CD4-positive, CD25-positive, alpha-beta regulatory T cell (primary cell): ENCODE measurements around the gene CRELD2. TPM values are rescaled to one million over a fixed set of nuclear protein-coding genes. Genes with fewer than 3 reads are reported as not detected.

Source experiments
- ATAC-seq, 2 donors: fragments of 150-1000 bp; cut with Tn5 transposase; one replicate each; pipeline ENCODE4 v1.10.0; 2021; ENCODE audit warnings: low read depth in 2 of 2, moderate number of reproducible peaks in 2 of 2, moderate library complexity in 1 of 2
- DNase-seq, 3 donors: peaks; one replicate each; pipeline versions ENCODE4 v3.0.0 to v3.0.0-alpha.2; 2012 to 2022; ENCODE audit warnings: mixed read lengths in 1 of 3
- H3K27ac ChIP-seq: one replicate; pipeline ENCODE4 v1.7.0; 2013; ENCODE audit warnings: mild to moderate bottlenecking, low read length; ENCODE audit not compliant: insufficient read depth, poor library complexity, severe bottlenecking
- H3K27me3 ChIP-seq: one replicate; pipeline ENCODE4 v1.7.0; 2013; ENCODE audit warnings: low read length; ENCODE audit not compliant: control insufficient read depth, insufficient read depth
- H3K36me3 ChIP-seq: one replicate; pipeline ENCODE4 v1.7.0; 2013; ENCODE audit warnings: mild to moderate bottlenecking, low read length, moderate library complexity; ENCODE audit not compliant: control insufficient read depth, insufficient read depth
- H3K4me1 ChIP-seq: 2 replicates; pipeline ENCODE4 v1.7.0; 2013; ENCODE audit warnings: mild to moderate bottlenecking, low read length; ENCODE audit not compliant: insufficient read depth, control insufficient read depth, poor library complexity, severe bottlenecking
- H3K4me3 ChIP-seq: one replicate; pipeline ENCODE4 v1.7.0; 2013; ENCODE audit warnings: low read depth, mild to moderate bottlenecking, low read length, moderate library complexity
- H3K9me3 ChIP-seq, 2 experiments: 1 replicate in 1 of 2; 2 replicates in 1 of 2; pipeline ENCODE4 v1.7.0; 2013; ENCODE audit warnings: low read length in 2 of 2, mild to moderate bottlenecking in 1 of 2, moderate library complexity in 1 of 2; ENCODE audit not compliant: control insufficient read depth in 2 of 2
- H3K27ac Mint-ChIP-seq, 3 donors: one replicate each; pipeline ENCODE4 v1.8.0; 2020 to 2022; ENCODE audit warnings: mild to moderate bottlenecking in 3 of 3, mixed read lengths in 3 of 3, moderate library complexity in 2 of 3
- H3K27me3 Mint-ChIP-seq: one replicate; pipeline ENCODE4 v1.8.0; 2022; ENCODE audit warnings: mild to moderate bottlenecking, mixed read lengths
- H3K36me3 Mint-ChIP-seq: one replicate; pipeline ENCODE4 v1.8.0; 2020; ENCODE audit warnings: mixed read lengths
- H3K4me1 Mint-ChIP-seq, 4 donors: one replicate each; pipeline ENCODE4 v1.8.0; 2020 to 2022; ENCODE audit warnings: mixed read lengths in 4 of 4, mild to moderate bottlenecking in 1 of 4
- H3K4me3 Mint-ChIP-seq, 4 donors: one replicate each; pipeline ENCODE4 v1.8.0; 2020 to 2022; ENCODE audit warnings: mild to moderate bottlenecking in 4 of 4, mixed read lengths in 4 of 4, moderate library complexity in 3 of 4
- H3K9me3 Mint-ChIP-seq, 7 donors: one replicate each; pipeline ENCODE4 v1.8.0; 2020 to 2022; ENCODE audit warnings: mixed read lengths in 7 of 7, mild to moderate bottlenecking in 3 of 7, moderate library complexity in 2 of 7
- polyA plus RNA-seq, 4 donors: library from polyadenylated mRNA; unstranded; fragments of 300-500 nt; fragmentation: Illumina TruSeq; gene quantifications; one replicate each; pipeline ENCODE4 v1.2.3, GENCODE V29; 2021
- total RNA-seq: library from RNA; stranded (reverse); gene quantifications from one replicate; pipeline ENCODE4 v1.2.3, GENCODE V29; 2022

The CRELD2 gene
- total and polyA plus RNA-seq, 5 donors from 2014 or later, result 22.4 to 38.2 (median 37.8) TPM

GRCh38 chr22:49966774-49967705 lies 48.6 kb downstream of the CRELD2 start:
- peak overlapping the region in 1 of 3 donors; percentile 76 for H3K27ac Mint-ChIP-seq
- peaks cover 14% of the 10 kb centered on the region for H3K27me3 Mint-ChIP-seq
- ATAC-seq (no peak), DNase-seq (no peak)
- Histone ChIP-seq H3K27me3 (no peaks in the 10 kb centered on the region), H3K4me1 (peaks cover 67% of the 10 kb centered on the region), H3K4me3 (no peak overlapping the region), H3K36me3 (peaks cover 13% of the 10 kb centered on the region), H3K27ac (peak overlapping the region; percentile 14), H3K9me3 (no peaks in the 10 kb centered on the region)
- peaks cover 5 to 48% (median 14%) of the 10 kb centered on the region in 4 donors for H3K4me1 Mint-ChIP-seq
- H3K36me3 Mint-ChIP-seq, result peaks cover 6% of the 10 kb centered on the region
- peaks cover 0 to 2% (median 0%) of the 10 kb centered on the region in 7 donors for H3K9me3 Mint-ChIP-seq
- peak overlapping the region in 2 of 4 donors; percentile 22 to 75 for H3K4me3 Mint-ChIP-seq

GRCh38 chr22:49967706-49968208 lies 49.3 kb downstream of the CRELD2 start:
- peaks cover 14% of the 10 kb centered on the region for H3K27me3 Mint-ChIP-seq
- H3K36me3 Mint-ChIP-seq, result peaks cover 6% of the 10 kb centered on the region
- Histone ChIP-seq H3K36me3 (peaks cover 11% of the 10 kb centered on the region), H3K27ac (peak overlapping the region; percentile 5), H3K9me3 (no peaks in the 10 kb centered on the region), H3K4me1 (peaks cover 65% of the 10 kb centered on the region), H3K4me3 (no peak overlapping the region), H3K27me3 (no peaks in the 10 kb centered on the region)
- peaks cover 5 to 48% (median 14%) of the 10 kb centered on the region in 4 donors for H3K4me1 Mint-ChIP-seq
- no peak for DNase-seq
- peak overlapping the region in 1 of 3 donors; percentile 76 for H3K27ac Mint-ChIP-seq
- H3K9me3 Mint-ChIP-seq, result peaks cover 0 to 2% (median 0%) of the 10 kb centered on the region in 7 donors
- peak overlapping the region in 1 of 4 donors; percentile 22 for H3K4me3 Mint-ChIP-seq
- no peak for ATAC-seq

DNA sequence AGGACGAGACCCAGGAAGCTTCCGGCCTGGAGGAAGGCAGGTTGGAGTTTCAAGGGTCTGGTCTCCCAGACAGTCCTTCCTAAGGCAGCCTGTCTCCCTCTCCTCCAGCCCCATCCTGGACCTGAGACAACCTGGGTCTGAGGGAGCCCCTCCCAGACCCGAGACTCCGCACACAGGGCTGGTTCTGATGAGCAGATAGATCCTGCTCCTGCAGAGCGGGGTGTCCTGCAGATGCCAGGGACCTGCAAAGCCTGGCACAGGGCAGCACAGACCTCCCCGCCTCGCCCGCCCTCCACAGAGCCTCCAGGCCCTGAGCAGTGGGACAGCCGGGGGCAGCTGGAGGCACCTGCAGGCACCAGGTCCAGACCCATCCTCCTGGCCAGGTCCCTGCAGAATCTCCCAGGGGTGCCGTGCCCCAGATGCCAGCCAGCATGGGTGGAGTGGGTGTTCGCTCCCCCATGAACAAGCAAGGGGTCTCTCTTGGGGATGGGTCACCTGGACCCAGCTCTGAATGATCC lies 49.9 kb downstream of the CRELD2 start:
- ATAC-seq, result no peak
- Histone ChIP-seq H3K4me3 (no peak overlapping the region), H3K4me1 (peaks cover 59% of the 10 kb centered on the region), H3K36me3 (peaks cover 5% of the 10 kb centered on the region), H3K9me3 (no peaks in the 10 kb centered on the region), H3K27ac (no peak overlapping the region), H3K27me3 (no peaks in the 10 kb centered on the region)
- H3K27me3 Mint-ChIP-seq, result peaks cover 13% of the 10 kb centered on the region
- H3K4me1 Mint-ChIP-seq, result peaks cover 5 to 44% (median 14%) of the 10 kb centered on the region in 4 donors
- peak overlapping the region in 1 of 4 donors; percentile 22 for H3K4me3 Mint-ChIP-seq
- peaks cover 0 to 2% (median 0%) of the 10 kb centered on the region in 7 donors for H3K9me3 Mint-ChIP-seq
- peaks cover 6% of the 10 kb centered on the region for H3K36me3 Mint-ChIP-seq
- no peak for DNase-seq
- peak overlapping the region in 1 of 3 donors; percentile 38 for H3K27ac Mint-ChIP-seq

DNA sequence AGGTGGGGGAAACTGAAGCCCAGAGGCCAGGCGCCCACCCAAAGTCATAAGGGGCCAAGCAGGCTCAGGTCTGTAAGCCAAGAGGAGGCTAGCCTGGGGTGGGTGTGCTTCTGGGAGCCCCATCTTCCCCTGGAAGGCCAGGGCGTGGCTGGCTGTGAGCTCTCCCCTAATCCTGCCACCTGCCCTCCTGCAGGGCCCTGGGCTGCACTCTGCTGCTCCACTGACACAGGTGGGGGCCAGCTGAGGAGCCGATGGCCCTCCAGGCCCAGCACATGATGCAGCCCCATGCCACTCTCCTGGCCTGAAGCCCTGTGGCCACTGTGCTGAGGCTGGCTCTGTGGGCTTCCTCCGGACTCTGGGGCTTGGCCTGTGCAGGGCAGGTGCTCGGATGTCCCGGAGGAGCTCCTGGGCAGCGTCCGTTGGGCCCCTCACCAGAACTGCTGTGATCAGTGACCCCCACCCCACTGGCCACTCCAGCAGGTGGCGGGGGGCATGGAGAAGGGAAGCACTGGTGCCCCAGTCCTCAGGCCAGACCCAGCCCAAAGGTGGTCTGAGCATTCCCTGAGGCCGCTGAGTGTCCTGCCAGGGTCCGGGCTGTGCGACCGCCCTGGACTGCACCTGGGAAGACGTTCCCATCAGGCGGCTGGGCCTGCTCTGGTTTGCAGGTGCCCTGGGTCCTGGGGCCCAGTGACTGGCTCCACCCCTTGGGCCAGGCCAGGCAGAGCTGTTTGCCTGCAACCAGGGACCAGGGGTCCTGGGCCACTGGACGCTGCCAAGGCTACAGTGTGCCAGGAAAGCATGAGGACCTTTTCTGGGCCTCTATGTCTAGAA lies 50.6 kb downstream of the CRELD2 start:
- H3K27me3 Mint-ChIP-seq, result peaks cover 6% of the 10 kb centered on the region
- H3K36me3 Mint-ChIP-seq, result no peaks in the 10 kb centered on the region
- no peaks in the 10 kb centered on the region for H3K27me3 ChIP-seq
- no peaks in the 10 kb centered on the region for H3K9me3 Mint-ChIP-seq
- no peaks in the 10 kb centered on the region for H3K9me3 ChIP-seq
- H3K4me3 Mint-ChIP-seq, result peak overlapping the region in 1 of 4 donors; percentile 44
- peaks cover 52% of the 10 kb centered on the region for H3K4me1 ChIP-seq
- no peaks in the 10 kb centered on the region for H3K36me3 ChIP-seq
- H3K27ac Mint-ChIP-seq, result peak overlapping the region in 1 of 3 donors; percentile 38
- H3K27ac ChIP-seq, result peak overlapping the region; percentile 80
- peaks cover under 1 to 38% (median 9%) of the 10 kb centered on the region in 4 donors for H3K4me1 Mint-ChIP-seq
- ATAC-seq (no peak), DNase-seq (no peak)
- H3K4me3 ChIP-seq, result no peak overlapping the region

GRCh38 chr22:49969751-49970527 lies 51.5 kb downstream of the CRELD2 start:
- Mint-ChIP-seq H3K9me3 (no peaks in the 10 kb centered on the region), H3K4me1 (peaks cover 0 to 29% (median 8%) of the 10 kb centered on the region in 4 donors), H3K36me3 (no peaks in the 10 kb centered on the region), H3K27ac (peak overlapping the region in 2 of 3 donors; percentile 97 to 98), H3K4me3 (peak overlapping the region; percentile 84 to 90 (median 86)), H3K27me3 (peaks cover 6% of the 10 kb centered on the region)
- H3K27ac ChIP-seq, result peak overlapping the region; percentile 80
- peak overlapping the region; percentile 38 for H3K4me3 ChIP-seq
- H3K4me1 ChIP-seq, result peaks cover 47% of the 10 kb centered on the region
- H3K36me3 ChIP-seq, result no peaks in the 10 kb centered on the region
- H3K9me3 ChIP-seq, result no peaks in the 10 kb centered on the region
- H3K27me3 ChIP-seq, result no peaks in the 10 kb centered on the region
- DNase-seq, result no peak
- ATAC-seq, result no peak

GRCh38 chr22:49970528-49971231 lies 52.2 kb downstream of the CRELD2 start:
- H3K4me1 ChIP-seq, result peaks cover 43% of the 10 kb centered on the region
- peak overlapping the region; percentile 91 to 98 (median 97) for H3K27ac Mint-ChIP-seq
- H3K4me1 Mint-ChIP-seq, result peaks cover 4 to 32% (median 12%) of the 10 kb centered on the region in 4 donors
- no peaks in the 10 kb centered on the region for H3K36me3 Mint-ChIP-seq
- no peaks in the 10 kb centered on the region for H3K9me3 Mint-ChIP-seq
- H3K27ac ChIP-seq, result peak overlapping the region; percentile 80
- DNase-seq (peak; percentile 89 to 97 (median 94)), ATAC-seq (peak; percentile 93 to 94)
- no peaks in the 10 kb centered on the region for H3K27me3 ChIP-seq
- H3K9me3 ChIP-seq, result no peaks in the 10 kb centered on the region
- H3K36me3 ChIP-seq, result no peaks in the 10 kb centered on the region
- H3K27me3 Mint-ChIP-seq, result peaks cover 6% of the 10 kb centered on the region
- H3K4me3 Mint-ChIP-seq, result peak overlapping the region; percentile 84 to 90 (median 86)
- peak overlapping the region; percentile 38 for H3K4me3 ChIP-seq
